HS-5 (cell line): ENCODE data around the gene TRIM38.
"Not testable (repeated sequence)": the region's sequence is repeated elsewhere in the genome, so short reads cannot be mapped to it uniquely, and the experiment has no call there.

Source experiments
- DNase-seq: peaks from one replicate; pipeline ENCODE4 v3.0.0-alpha.2; 2012; ENCODE audit warnings: low read depth

TRIM38 gene

DNA sequence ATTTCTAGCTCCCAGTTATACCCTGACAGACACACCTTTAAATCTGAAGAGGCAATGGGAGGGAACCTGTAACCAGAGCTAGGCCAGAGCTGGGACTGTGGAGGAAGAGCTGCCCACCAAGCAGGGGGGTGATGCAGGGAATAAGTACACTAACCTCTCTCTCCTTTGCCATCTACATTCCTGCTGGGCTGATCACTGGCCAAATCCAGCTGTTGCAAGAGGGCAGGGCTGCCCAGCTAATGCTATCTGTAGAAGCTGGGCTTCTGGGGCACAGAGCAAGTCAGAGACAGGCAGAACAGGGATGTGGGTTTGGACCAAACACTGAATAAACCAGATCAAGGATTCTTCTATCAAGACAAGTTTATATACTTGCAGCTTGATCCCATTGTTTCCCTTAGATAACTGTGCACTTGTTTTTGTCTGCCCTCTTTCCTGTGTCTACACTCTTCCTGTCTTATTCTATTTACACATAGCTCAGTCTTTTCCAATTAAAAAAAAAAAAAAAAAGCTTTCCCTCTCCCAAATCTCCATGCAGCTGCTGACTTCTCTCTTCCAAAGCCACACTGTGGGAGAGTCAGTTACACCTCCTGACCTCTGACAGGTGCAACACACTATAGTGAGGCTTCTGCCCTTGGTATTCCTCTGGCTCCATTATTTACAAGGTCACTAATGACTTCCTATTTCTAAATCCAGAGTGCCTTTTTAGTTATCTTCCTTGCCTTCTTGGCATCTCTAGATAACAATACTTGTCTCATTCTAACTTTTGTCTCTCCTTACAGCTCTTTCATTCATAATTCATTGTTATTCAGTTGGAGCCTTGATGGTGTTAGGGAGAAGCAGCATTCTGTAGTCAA lies 43.7 kb downstream of the TRIM38 start:
- no peak for DNase-seq

DNA sequence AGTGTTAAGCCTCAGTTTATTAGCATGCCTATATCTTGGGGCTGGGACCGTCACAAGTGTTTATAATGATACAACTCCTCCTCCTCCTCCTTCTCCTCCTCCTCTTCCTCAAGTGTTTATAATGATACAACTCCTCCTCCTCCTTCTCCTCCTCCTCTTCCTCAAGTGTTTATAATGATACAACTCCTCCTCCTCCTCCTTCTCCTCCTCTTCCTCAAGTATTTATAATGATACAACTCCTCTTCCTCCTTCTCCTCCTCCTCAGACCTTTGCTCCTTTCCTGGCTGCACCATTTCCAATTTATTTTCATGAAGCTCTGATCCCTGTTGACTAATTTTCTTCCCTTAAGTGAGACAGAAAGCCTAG lies 44.3 kb downstream of the TRIM38 start:
- DNase-seq = not testable (repeated sequence)

DNA sequence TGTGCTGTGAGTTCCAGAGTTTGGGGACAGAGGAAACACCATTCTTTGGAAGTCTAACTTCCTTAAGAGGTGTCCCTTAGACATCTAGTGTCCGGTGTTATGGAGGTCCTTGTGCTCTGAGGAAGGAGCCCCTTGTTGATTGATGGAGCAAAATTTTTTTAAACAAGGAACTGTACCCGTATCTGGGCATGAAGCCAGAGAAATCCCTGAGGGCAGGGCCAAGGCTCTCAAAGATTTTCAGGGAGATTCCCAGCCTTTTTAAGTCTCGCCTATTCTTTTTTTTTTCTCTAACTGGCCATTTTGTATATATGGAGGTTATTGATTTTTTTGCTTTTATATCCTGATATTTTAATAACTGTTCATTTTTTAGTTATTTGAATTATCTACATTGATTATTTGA lies 45.9 kb downstream of the TRIM38 start:
- DNase-seq = no peak

DNA sequence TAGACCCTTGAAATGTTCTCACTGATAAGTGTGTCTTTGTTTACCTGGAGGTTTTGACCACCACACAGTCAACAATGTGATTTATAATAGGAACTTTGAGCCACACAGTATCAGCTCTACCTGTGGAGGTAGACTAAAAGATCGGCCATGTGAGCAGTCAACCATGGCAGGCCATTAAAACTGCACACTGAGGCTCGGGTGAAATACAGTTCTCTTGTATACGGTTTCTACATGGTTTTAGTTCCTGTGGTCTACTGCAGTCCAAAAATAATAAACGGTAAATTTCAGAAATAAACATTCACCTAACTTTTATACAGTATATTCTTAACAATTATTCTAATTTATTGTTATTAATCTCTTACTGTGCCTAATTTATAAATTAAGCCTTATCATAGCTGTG lies 47.2 kb downstream of the TRIM38 start:
- no peak for DNase-seq

DNA sequence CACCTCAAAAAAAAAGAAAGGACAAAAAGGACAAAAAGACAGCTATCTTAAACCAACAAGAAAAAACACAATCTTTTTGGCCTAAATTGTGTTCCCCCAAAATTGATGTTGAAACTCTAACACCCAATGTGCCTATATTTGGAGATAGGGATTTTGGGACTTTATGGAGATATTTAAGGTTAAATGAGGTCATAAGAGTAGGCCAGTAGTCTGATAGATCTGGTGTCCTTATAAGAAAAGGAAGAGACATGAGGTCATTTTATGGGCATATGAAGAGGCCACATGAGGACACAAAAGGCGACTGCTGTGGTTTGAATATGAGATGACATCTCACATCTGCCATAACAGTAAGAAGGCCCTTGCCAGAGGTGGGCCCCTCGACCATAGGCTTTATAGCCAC lies 49.5 kb downstream of the TRIM38 start:
- DNase-seq = no peak

DNA sequence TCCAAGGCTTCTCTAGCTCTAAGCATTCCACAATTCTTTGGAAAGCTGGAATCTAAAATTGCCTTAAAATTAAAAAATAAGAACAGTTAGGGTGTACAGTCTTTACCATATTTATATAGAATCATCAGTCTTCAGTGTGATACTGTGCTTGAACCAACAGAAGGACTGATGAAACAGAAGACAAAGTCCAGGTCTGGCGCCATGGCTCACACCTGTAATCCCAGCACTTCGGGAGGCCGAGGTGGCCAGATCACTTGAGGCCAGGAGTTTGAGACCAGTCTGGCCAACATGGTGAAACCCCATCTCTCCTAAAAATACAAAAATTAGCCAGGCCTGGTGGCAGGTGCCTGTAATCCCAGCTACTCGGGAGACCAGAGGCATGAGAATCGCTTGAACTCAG lies 51.8 kb downstream of the TRIM38 start:
- DNase-seq = not testable (repeated sequence)

DNA sequence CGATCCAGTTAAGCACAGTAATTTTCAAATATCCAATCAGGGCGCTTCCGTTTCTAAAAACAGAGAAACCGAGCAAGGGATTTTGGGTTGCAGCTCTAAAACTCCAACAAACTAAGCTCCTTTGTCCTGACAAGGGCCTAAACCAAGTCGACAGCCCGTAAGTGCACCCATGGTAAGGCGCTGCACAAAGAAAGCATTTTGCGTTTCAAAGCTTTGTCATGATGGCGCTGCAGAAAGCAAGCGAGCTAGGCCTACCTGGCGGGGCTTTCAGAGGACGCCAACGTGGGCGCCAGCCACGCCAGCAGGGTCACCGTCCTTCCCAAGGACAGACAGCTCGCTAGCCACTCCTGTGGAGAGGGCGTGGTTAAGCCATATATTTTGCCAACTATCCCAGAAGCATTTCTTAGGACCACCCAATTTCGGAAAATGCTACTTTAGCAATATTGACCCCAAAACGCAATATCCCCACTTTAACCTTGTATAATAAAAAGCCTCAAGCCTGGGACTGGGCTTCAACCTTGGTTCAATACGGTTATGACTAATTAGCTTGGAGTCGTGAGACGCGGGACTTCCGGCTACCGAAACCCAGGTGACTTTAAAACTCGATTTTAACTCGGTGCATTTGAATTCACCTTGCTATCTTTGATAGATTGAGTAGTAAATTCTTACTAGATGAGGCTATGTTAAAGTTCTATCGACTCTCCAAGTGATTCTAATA lies 53.8 kb downstream of the TRIM38 start:
- no peak for DNase-seq

DNA sequence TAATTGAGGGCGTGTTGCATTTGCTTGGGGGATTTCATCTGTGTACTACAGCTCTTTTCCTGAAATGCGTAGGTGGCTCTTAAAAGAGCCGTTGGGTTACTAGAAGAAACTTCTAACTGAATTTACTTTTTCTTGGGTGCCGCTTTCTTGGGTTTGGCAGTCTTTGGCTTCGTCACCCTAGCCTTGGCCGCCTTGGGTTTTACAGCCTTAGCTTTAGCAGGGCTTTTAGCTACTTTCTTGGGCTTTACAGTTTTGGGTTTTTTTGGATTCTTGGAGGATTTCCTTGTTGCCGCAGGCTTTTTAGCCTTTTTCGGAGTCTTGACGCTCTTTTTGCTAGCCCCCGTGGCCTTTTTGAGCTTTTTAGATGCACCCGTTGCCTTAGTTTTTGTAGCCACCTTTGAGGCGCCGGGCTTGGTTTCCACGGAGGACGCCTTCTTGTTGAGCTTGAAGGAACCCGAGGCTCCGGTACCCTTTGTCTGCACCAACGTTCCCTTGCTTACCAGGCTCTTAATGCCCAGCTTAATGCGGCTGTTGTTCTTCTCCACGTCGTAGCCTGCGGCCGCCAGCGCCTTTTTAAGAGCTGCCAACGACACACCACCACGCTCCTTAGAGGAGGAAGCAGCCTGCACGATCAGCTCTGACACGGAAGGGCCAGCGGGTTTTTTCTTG lies 54.5 kb downstream of the TRIM38 start:
- no peak for DNase-seq

DNA sequence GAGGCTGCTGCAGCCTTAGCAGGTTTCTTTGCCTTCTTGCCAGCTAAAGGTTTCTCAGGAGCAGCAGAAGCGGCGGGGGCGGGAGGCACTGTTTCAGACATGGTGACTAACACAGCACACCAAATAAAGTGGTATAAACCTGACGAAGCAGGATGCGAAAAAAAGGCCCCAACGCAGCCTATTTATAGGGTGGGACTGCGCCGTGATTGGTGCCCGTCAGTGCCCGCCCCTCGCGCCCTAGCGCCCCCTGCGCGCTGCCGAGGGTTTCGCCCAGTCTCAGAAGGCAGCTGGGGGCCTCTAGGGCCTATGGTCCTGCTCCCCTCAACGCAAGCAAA lies 55.0 kb downstream of the TRIM38 start:
- DNase-seq = no peak

DNA sequence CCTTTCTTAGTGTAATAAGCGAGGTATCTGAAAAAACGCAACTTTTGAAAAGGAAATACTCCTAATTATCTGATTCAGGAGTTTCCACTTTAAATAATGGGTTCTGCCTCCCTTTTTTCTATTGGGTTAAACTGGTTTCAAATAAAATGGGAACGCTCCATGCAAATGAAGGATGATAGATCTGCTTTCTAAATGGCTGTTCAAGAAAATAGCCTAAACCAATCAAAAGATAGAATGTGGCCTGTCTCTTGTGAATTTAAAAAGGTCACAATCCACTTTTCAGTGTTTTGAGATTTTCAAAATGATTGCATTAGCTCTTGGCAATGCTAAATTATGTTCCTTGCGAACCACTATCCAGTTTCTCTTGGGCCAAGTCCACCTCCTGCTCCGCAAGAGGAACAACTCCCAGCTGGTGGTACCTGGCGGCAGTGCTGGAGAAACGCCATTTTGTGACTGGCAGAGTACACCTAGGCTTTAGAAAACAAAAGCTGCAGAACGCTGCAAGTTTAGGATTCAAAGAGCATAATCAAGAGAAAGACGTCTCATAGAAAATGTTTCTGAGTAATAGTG lies 56.7 kb downstream of the TRIM38 start:
- DNase-seq = no peak

DNA sequence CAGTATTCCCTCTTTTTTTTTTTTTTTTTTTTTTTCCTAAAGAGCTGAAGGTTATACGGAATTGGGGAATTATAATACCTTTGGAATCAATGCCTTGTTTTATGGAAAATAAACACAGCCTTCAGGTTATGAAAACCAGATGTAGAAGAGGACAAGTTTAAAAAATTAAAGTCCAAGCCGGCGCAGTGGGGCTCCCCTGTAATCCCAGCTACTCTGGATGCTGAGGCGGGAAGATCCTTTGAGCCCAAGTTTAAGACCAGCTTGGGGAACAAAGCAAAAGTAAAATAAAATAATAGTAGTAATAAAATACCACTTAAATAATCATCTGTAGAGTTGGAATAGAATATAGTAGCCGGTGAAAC lies 57.3 kb downstream of the TRIM38 start:
- DNase-seq = no peak

DNA sequence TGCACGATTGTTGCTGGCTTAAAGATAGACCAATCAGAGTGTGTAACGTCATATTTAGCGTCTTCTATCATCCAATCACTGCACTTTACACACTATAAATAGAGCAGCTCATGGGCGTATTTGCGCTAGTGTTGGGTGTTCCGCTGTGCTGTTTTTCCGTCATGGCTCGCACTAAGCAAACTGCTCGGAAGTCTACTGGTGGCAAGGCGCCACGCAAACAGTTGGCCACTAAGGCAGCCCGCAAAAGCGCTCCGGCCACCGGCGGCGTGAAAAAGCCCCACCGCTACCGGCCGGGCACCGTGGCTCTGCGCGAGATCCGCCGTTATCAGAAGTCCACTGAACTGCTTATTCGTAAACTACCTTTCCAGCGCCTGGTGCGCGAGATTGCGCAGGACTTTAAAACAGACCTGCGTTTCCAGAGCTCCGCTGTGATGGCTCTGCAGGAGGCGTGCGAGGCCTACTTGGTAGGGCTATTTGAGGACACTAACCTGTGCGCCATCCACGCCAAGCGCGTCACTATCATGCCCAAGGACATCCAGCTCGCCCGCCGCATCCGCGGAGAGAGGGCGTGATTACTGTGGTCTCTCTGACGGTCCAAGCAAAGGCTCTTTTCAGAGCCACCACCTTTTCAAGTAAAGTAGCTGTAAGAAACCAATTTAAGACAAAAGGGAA lies 57.9 kb downstream of the TRIM38 start:
- DNase-seq = peak; percentile 90

DNA sequence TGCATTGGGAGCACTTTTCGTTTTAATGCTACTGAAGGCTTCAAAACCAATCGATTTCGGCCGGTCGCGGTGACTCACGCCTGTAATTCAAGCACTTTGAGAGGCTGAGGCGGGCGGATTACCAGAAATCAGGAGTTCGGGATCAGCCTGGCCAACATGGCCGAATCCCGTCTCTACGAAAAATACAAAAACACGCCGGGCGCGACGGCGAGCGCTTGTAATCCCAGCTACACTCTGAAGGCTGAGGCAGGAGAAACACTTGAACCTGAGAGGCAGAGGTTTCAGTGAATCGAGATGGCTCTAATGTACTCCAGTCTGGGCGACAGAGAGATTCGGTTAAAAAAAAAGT lies 58.4 kb downstream of the TRIM38 start:
- no peak for DNase-seq

DNA sequence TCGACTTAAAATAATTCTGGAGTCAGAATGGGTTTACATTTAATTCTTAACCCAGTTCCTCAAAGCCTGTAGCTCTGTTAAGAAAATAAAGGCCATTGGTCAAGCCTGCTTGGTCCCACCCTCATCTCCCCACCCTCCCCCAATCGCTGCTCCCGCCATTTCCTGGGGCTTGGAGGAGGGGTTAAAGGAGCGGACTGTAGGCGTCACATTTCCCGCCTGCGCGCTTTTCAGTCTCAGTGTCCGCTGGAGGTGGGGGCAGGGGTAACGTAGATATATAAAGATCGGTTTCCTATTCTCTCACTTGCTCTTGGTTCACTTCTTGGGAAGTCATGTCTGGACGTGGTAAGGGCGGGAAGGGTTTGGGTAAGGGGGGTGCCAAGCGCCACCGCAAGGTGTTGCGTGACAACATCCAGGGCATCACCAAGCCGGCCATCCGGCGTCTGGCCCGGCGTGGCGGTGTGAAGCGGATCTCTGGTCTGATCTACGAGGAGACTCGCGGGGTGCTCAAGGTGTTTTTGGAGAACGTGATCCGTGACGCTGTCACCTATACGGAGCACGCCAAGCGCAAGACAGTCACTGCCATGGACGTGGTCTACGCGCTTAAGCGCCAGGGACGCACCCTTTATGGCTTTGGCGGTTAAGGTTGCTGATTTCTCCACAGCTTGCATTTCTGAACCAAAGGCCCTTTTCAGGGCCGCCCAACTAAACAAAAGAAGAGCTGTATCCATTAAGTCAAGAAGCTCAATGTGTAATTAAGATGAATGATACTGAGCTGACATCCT lies 58.9 kb downstream of the TRIM38 start:
- peak; percentile 89 for DNase-seq

DNA sequence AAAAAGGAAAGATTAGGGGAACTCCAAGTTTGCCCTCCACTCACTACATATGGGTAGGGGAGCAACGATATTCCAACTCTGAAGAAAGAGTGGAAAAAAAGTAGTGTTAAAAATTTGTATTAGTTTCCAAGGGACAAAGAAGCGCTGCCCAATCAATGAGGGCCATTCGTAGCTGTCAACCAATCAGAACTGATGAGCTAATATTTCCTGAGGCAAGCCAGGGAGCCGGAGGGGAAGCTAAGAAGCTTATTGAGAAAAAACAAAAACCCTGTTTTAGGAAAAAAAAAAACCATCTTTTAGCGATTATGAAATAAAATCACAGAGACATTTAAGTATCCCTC lies 59.5 kb downstream of the TRIM38 start:
- peak; percentile 58 for DNase-seq

DNA sequence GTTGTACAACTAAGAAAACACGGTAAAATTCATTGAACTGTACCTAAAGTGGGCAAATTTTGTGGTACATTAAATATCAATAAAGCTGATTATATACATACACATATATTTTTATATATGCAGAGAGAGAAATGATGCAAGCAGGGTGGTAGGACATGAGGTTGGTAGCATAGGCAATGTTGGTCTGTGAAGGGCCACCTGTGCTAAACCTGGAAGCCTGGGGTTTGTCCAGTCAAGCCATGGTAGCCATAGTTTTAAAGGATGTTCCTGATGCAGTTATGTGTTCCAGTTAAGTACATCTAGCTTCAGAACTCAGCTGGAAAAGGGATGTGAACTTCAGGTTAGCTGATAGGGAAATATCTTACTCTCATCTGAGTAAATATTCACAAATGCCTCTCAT lies 60.1 kb downstream of the TRIM38 start:
- DNase-seq = no peak

DNA sequence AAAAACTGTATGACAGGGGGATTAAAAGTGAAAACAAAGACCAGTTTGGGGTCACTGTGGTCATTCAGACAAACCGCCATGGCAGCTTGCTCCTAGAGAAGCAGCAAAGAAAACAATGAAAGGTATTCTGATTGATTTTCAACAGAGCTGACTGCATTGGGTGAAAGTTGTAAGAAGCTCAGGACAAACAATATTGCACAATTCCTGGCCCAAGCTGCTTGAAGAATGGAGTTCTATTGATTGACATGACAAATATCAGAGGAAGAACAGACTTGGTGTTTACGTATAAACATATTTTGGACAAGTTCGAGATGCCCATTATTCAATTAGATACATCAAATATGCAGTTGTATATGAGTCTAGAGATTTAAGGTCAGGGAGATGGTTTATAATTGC lies 62.0 kb downstream of the TRIM38 start:
- DNase-seq = no peak

DNA sequence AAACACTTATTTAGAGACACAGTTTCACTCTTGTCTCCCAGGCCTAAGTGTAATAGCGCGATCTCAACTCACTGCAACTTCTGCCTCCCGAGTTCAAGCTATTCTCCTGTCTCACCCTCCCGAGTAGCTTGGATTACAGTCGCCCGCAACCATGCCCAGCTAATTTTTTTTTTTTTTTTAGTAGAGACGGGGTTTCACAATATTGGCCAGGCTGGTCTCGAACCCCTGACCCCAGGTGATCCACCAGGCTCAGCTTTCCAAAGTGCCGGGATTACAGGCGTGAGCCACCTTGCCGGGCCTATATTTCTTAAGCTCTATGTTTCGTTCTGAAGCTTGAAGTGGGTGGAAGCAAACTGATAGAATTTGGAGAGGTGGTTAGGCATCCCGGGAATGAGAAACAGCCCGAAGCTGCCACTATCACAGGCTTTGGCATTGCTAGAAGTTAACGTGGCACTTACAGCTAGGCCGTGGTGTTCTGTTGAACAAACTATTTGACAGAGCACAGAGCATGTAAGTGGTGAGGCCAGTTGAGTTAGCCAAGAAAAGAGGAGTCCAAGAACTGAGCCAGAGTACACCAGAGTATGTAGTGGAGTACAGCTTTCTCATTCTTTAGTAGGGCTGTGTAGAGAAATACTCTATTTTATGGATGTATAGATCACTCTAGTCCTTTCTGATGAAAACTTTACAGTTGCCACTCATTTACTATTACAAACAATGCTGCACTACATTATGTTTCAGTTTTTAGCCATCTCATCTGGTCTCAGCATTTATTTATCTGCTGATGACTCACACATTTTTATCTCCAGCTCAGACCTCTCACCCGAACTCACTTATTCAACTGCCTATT lies 62.7 kb downstream of the TRIM38 start:
- DNase-seq = peak; percentile 52

DNA sequence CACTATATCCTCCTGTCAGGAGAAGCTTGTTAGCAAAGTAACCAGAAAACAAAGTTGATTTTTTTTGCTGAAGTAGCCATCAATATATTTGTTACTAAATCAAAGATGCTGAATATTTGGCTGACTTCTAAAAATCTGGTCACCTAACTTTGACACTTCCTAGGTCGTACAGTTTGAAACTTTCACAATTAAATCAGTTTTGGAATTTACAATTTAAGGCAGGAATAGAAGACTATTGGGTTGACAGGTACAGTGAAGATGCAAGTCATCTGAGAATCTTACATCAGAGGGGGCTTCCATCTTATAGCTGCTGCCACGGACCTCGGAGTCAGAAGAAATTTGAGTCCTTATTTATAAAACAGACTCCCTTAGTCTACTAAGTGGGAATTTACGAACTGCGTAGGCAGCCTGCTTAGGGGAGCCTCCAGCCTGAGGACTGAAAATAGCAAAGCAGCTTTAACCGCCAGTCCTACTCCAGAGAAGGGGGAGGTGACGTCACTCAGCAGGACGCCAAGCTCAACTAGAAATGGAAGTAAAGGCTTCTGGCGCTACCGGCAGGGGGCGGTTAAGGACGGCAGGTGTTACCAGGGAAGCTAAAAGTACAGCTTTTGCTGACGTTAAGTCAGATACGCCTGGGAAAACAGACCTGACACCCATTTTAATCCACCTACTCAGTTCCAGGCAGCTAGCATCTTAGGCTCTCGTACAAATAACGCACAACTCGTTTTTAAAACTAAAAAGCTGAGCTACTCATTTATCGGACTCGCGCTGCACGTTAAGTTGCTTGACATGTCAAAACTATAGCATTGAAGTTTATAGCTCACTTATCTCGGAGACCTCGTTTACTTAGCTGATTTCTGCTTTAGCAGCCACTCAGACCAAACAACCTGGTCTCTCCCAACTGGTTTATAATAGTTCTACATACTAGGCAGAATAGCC lies 63.6 kb downstream of the TRIM38 start:
- DNase-seq = peak; percentile 80
